DMS 273 (cell line): ENCODE data around the gene ACSBG1.

Experiments used
- DNase-seq: peaks from one replicate; lab custom pipeline; 2025; ENCODE audit not compliant: unreplicated experiment; lab: John Stamatoyannopoulos, UW

Gene ACSBG1

DNA sequence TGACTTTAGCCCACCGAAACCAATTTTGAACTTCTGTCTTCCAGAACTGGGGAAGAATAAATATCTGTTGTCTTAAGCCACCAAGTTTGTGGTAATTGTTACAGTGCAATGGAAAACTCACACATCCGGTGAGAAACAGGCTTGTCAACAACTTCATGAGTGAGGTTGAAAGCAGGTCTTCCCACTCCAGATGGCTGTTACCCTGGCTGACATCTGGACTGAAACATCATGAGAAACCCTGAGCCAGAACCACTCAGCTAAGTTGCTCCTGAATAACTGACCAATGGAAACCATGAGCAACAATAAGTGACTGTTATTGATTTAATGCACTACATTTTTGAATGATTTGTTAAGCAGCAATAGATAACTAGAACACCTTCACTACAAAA, 10.3 kb downstream of the ACSBG1 start:
- DNase-seq: peak; percentile 66

DNA sequence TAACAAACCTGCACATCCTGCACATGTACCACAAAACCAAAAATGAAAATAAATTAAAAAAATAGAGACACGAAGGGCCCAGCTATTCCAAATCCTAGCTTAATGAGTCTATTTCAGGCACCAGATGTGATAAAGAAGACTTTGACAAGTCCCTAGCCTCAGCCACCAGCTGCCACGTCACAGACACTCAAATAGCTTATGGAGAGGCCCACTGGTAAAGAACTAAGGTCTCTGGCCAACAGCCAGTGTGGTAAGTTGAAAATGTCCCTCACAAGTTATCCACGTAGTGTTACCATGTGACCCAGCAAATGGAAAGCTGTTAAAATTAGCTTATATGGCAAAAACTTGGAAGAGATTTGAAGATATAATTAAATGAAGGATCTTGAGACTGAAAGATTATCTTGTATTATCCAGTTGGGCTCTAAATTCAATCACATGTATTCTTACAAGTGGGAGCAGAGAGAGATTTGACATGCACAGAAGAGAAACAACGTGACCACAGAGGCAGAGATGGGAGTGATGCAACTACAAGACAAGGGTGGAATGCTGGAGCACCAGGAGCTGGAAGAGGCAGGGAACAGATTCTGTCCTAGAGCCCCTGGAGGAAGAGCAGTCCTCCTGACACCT, 10.9 kb downstream of the ACSBG1 start:
- peak; percentile 62 for DNase-seq

DNA sequence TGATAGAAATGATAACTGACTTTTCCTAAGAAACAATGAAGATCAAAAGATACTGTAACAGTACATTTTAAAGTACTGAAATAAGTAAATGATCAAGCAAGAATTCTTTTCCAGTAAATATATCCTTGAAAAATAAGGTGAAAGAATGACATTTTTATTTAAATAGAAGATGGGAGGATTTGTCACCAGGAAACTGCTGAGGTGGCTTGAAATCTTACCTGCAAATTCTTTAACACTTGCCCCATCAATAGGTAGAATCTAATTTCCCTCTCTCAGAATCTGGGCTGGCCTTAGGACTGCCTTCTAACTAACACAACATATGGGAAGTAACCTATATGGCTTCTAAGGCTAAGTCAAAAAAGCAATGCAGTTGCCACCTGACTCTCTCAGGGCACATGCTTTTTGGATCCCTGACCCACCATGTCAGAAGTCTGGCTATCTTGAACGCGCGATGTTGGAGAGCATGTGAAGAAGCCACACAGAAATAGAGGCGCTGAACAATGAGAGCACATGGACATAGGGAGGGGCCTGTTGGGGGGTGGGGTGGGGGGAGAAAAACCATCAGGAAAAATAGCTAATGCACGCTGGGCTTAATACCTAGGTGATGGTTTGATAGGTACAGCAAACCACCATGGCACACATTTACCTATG, 11.5 kb downstream of the ACSBG1 start:
- DNase-seq: peak; percentile 33

DNA sequence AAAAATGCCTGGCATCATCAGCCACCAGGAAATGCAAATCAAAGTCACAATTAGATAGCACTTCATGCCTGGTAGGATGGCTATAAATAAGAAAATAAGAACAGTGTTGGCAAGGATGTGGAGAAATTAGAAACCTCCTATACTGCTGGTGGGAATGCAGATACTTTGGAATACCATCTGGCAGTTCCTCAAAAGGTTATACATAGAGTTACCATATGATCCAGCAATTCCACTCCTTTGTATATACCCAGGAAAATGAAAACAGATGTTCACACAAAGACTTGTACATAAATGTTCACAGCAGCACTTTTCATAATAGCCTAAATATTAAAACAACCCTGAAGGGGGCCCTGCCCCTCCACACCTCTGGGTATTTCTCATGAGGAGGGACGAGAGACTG, 13.7 kb downstream of the ACSBG1 start:
- DNase-seq: peak; percentile 88

DNA sequence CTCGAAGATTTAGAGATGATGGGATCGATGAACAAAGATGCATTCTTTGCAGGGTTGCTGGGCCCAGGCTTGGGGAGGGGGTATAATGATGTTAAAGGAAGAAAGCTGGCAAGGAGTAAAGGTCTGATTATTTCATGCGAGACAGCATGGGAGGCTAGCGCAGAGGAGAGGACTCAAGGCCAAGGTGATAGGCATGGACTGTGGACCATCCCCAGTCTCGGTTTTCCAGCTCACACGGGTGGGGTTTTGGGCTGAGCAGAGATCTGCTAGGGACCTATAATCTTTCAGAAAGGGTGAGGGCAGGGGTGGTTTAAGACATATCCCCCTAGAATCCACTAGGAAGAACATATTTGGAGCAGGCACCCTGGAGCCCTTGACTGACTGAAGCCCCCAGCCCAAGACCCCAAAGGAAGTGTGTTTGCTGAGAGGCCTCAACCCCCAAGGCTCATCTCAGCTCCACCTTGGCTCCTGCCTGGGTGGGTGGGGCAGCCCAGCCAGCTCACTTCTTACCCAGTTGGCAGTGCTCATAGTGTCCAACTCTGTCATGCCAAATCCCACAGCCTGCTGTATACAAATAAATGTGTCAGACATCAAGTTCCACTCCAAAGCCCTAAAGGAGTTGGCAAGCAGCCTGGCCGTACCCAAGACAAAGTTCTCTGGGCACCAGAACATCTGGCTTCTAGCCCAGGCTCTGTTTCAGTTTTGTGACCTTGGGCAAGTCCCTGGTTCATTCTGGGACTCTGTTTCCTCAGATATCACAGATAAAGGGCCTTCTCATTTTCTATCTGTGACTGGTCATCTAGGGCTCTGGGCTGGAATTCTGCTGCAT, 17.9 kb downstream of the ACSBG1 start:
- peak; percentile 66 for DNase-seq

DNA sequence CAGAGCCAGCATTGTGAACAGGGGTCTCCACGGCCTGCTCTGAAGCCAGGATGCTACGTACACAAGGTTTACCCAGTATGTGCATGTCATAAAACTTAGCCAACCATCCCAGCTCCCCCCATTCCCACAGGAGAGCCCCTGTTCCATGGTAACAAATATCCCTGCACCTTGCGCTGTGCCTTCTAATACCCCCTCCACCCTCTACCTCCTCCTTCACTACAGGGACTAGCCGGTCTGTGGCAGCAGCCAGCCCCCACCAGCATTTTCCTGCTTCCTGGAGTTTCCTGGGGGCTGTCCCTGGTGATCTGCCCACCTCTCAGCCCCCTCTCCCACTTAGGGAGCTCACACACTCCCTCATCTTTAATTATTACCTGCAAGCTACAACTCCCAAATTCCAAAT, 20.4 kb downstream of the ACSBG1 start:
- no peak for DNase-seq

DNA sequence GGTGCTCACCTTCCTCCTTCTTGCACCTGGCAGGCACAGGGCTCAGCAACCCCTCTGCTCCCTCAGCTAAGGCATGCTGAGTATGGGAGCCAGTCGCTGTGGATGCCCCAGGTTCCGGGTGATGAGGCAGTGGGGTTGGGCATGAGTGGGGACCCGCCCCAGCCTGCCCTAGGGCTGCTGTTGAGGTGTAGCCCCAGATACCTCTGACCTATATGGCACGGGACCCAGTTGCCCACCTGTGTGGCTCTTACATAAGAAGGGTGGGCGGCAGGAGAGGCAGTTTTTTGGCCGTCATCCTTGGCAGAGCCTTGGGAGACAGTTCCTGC, 21.0 kb downstream of the ACSBG1 start:
- no peak for DNase-seq

DNA sequence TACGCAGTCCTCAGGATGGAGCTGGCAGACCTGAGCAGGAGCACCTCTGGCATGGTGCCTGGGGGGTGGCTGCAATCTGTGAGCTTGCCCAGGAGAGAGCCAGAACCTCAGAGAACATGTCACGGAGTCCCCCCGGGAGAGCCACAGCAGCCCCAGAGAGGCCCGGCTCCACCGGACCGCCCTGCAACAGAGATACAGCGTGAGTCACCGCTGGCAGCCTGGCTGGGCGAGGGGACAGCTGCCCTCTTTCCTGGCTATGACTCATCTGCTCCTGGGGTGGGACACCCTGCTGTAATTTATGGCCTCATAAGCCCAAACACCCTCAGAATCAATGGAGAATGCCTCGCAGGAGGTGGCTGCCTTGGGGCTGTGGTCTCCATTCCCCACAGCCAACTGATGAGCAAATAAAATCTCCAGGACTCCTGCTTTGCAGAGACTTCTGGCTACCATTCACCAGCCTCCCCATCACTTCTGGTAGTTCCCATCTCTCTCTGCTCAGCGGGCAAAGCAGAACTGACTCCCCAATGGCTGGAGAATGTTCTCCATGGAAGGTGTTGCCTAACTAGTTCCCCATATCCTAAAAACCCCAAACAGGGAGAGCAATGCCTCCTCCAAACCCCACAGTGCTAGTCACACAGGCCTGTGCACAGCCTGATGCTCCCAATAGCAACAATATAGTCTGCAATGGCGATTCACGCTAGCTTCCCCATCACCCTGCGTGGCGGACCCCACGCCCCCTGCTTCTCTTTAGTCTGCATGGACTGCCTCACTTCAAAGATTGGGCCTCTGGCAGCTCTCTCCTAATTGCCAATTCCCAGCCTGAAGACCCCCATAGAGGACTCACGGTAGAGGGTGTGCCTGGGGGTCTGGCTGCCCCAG, 21.6 kb downstream of the ACSBG1 start:
- DNase-seq: peak; percentile 73

DNA sequence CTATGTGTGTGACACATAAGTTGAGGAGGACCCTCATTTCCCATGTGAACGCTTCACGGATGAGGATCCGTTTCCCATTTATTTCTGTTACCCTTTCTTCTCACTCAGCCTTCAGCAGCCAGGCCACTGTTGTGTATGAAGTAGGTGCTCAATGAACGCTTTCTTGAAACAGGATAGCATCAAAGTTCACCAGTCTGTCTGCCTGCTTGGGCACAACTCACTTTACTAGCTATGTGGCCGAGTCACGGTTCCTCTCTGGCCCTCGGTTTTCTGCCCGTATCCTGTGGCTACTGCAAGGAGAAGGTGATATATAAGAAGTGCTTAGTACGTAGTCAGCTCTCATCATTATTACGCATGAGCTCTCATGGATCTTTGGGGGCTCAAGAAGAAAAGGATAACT, 22.4 kb downstream of the ACSBG1 start:
- no peak for DNase-seq

DNA sequence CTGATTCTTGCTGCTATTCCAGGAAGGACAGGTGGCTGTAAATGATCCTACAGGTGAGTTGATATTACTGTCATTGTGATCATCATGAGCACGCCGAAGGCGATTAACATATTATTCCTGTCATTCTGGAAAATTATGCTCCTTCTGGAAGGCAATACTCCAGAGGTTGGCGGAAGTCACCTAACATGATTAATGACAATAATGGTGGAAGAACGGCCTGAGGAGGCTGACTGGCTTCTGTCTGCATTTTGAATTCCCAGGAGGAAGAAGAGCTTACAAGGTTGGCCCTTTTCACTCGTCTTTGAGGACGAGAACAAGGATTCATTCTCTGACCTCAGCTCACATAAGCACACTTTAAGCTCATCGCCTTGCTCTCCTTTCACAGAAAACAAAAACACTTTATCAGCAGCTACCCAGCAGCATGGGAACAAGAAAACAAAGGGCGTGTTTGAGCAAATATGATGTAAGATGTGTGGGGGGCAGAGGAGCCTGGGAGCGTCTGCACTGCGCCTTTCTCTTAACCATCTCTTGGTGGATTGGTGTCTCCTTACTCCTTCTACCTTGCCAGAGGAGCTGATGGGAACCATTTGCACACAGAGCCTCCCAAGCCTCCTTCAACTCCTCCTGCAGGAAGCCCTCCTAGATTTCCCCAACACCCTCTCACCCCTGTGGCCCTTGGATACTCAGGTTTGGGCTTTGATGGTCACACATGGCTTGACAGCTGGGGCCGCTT, 23.0 kb downstream of the ACSBG1 start:
- DNase-seq: no peak

DNA sequence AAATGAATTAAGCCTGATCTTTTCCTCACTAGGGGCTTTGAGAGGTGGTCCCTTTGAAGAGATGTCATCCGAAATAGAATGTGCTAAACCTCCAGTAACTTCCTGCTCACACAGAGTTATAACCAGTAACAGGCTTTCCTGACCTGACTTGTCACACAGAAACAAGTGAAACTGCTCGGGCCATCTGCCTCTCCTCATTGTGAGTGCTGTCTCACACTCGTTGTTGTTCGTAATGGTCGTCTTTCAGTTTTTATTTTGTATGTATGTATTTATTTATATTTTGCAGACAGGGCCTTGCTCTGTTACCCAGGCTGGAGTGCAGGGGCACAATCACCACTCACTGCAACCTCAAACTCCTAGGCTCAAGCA, 24.0 kb downstream of the ACSBG1 start:
- peak; percentile 44 for DNase-seq

DNA sequence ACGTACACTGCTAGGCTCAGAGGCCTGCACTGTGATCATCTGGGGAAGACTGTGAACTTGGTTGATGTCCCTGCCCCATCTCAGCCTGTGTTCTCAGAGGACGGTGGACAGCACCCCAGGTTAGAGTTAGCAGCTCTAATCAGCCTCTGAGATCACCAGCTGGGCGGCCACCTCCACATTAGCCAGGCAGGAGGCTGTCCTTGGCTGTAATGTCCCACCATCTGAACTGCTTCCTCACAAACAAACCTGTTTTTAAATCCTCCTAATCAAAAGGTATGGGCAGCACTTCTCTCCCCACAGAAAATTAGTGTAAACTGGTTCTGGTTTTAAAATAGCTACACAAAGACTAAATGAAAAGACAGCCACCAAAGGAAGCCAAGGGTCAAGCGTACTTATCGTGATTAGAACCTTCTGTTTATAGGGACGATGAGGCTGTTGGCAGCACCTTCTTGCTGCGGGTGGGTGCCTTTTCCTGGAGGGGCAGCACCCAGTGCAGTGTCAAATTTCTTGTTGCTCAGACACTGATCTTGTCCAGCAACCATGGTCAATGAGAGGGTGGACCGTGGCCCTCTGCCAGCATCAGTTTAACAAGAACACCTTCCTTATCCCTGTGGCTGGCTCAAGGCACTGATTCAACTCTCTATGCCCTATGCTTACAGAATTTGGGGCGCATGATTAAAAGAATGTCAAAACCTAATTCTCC, 24.6 kb downstream of the ACSBG1 start:
- no peak for DNase-seq

DNA sequence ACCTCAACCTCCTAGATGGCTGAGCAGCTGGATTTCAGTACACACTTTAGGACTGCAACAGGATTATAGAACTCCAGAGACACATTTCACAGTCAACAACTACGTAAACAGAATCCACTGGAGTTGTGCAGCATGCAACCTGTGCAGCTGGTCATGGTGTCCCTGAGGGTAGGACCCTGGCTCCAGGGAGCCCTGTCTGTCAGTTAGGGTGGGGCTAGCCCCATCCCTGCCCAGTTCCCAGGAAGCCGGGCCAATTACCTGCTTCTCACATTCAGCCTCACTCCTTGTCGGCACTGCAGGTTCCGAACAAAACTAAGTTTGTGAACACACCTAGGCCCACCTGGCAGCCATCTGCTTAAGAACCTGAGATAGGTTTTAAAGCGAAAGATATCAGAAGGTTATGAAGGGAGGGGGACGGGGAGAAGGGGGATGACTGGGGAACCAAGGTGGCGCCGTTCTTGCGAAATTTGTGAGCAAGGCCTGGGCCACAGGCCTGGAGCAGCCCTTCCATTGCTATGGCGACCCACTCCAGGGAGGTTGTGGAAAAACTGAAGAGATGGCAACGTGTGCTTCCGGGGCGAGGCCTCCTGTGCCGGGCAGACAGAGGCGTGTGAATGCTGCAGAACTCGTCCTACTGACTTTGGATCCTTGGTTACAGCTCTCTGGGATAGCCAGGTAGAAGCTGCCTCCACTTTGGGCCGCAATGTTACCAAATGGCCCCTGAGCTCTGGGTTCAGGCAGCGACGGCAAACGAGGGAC, 25.3 kb downstream of the ACSBG1 start:
- no peak for DNase-seq

DNA sequence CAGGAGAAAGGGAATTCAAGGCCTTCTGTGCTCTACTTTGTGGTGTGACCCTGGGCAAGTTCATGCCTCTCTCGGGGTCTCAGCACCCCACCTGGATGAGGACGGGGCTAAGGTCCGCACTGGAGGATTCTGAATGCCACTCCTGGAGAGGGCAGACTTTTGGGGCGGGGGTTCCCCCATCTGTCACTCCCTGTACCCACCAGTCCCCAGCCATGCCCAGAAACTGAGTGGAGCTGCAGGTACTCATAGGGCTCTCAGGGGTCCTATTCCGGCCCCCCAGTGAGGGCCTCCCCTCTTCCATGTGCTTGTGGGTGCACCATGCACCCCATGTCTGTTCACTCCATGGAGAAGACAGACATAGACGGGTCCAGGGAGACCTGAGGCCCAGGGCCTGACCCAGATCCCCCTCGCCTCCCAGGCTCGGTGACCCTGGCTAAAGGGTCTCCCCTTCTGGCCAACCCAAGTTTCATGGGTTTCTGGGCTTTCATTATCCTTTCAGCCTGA, 26.0 kb downstream of the ACSBG1 start:
- no peak for DNase-seq

DNA sequence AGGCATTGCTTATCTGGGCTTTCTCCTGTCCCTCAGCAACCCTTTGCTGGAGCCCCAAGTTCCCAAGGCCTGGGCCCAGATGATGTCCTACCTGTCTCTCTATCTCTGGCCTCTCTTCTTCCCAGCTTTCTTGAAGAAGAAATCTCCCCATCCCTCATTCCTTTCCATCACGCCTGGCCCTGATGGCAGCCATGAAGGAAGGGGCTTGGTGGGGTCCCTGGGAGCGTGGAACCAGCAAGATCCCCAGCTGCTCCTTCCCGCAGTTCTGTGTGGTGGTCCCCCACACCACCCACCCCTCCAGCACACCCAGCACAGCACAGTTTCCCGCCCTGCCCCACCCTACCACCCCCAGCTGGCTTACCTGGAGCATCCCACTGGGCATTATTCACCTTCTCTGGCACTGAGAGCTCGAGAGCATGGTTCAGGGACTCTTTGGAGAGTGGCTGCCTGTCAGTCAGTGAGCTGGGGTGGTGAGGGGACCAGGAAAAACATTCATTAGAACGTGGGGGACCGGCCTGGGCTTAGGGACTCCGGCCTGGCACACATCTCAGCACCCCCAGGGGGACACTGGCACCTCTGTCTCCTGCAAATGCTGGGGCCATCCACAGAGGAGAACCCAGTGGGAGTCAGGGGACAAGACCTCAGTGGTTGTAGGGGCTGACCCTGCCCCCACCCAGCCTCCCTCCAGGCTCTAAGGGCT, 26.6 kb downstream of the ACSBG1 start:
- DNase-seq: no peak

DNA sequence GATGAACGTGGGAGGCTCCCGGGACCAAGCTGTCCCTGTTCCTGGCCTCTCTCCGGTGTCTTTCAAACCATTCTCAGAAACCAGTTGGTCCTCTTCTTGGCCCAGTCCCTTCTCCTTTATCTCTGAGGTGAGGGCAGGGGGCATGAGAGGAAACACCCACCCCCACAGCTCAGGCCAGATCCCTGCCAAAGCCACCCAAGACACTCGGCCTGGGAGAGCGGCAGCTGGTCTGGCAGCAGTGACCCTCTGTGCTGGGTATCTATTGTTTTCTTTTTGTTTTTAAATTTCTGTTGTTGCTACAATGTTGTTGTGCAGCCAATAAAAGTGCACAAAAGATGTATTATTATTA, 27.3 kb downstream of the ACSBG1 start:
- no peak for DNase-seq

DNA sequence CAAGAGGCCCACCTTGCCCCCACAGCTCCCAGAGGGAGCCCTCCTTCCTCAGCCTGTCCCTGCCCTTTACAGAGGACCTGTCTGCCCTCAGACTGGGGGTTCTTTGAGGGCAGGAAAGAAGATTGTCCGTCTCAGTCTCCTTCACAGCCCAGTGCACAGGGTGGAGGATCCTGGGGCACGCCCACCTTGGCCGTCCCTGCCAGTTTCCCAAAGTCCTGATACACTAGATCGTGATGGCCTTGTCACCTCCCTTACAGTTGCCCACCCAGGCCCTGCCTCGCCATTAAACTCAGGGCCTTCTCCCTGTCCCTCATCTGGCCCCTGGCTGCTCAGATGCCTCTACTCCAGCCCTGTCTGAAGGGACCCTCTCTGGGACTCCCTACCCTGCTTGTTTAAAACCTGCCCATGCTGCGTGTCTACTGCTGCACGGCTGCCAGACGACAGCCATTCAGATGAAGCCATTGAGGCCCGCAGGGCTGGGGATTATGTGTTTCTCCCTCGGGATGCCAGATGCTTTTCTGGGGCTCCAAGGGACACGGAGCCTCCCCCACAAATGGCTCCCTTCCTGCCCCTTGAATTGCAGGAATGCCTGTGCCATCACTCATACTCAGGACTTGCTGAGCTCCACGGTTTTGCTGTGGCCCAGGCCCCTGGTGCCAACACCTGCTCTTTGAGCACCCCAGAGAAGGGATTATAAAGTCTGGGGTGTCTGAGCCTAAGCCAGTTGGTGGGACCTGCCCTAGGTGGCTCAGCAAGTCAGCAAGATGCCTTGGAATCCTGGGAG, 27.8 kb downstream of the ACSBG1 start:
- no peak for DNase-seq

DNA sequence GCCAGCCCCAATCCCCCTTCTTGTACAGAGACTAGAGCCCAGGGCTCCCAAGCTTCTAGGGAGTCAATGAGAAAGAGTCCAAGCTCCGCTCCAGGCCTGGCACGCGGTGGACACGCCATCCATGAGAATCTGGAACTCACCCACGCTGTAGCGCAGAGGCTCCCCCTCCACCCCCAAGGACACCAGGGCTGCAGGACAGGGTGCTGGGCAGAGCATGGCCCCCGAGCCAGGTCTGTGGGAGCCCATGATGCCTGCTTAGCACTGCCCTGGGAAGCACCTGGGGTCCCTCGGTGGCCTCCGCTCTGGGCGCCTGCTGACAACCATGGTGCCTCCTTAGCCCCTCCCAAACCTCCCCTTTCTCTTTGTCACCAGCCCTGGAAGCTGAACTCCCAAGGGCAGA, 28.5 kb downstream of the ACSBG1 start:
- DNase-seq: no peak
